NK-92 (cell line): ENCODE data around the gene EPB41.

Experiments used
- DNase-seq: peaks from one replicate; lab custom pipeline; 2025; ENCODE audit not compliant: unreplicated experiment; lab: John Stamatoyannopoulos, UW

EPB41 gene

DNA sequence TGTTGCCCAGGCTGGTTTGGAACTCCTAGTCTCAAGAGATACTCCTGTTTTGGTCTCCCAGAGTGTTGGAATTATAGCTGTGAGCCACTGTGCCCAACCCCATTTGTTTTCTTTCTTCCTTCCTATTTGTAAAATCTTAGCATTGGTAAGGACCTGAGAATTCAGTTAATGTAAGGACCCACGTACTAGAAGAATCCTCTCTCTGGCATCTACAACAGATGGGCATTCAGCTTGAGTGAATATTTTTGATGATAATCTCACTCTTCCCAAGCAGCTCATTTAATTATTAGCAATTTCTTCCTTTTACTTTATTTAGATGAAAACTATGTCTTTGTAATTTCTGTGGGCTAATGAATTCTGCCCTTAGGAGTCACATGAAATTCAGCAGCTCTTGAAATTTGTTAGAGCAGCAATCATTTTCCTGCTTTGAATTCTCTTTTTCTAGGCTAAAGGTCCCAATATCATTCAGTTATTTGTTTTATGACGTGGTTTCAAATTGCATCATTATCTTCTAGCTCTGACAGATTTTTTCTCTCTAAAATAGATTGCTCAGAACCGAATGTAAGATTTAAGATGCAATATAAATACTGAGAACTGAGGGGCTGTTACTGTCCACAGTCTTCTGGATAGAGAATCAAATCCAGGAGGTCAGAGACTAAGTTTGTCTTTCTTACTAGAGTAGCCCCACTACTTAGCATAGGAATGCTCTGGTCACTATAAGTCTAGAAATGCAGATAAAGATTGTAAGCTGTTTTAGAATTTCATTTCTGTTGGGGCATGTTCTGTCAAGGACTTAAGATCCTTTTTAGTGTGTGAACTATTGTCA is 59.4 kb downstream of the EPB41 start:
- no peak for DNase-seq

DNA sequence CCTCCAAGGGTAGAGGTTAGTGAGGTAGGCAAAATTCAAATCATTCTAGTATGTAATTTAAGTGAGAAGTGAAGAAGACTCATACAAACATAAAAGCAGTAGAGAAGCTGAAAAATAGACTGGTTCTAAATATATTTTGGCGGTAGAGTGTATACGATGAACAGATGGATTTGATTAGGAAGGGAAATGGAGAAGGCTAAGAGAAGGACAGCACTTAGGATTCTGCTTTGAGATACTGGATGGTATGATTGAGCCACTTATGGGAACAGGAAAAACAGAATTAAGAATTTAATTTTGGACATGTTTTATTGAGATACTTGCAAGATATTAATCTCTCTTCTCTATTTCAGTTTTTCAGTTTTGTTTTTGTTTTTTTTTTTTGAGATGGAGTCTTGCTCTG is 60.1 kb downstream of the EPB41 start:
- DNase-seq = no peak

DNA sequence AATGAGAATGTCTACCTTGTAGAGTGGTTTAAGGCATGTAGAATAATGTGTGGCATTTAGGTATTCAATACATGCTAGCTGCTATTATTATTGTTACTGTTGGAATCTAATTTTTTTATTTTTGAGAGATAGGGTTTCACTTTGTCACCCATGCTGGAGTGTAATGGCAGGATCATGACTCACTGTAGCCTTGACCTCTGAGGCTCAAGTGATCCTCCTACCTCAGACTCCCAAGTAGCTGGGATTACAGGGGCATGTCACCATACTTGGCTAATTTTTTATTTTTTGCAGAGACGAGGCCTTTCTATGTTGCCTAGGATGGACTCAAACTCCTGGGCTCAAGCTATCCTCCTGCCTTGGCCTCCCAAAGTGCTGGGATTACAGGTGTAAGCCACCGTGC is 61.9 kb downstream of the EPB41 start:
- no peak for DNase-seq

DNA sequence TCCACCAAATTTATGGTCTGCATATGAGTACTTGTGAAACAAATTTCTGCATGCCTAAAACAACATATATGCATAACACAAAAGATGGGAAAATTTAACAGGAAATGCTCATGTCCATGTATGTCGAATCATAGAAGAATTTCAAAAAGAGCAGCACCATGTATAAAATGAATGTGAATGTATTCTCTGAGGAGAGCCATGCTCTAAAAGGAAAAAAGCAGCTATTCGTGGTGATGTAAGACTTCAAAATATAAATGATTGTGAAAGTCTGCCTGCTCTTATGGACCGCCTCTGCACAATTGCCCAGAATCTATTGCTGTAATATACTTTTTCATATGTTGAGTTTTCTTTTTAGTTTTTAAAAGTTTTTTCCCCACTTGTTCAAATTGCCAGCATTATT is 66.8 kb downstream of the EPB41 start:
- DNase-seq = no peak

DNA sequence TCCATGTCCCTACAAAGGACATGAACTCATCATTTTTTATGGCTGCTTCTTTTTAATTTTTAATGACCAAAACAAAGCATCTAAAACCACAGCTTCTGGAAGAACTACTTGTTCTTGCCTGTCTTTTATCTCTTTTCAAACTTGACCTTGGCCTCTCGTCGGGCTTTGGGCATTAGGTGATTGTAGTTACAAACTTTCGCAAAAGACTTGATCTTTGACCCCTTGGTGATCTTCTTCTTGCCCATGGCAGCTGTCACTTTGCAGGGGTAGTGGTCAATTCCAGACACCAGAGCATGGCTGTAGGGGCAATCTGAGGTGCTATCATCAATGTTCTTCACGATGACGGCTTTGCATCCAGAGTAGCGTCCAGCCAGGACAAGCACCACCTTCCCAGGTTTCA is 67.8 kb downstream of the EPB41 start:
- no peak for DNase-seq

DNA sequence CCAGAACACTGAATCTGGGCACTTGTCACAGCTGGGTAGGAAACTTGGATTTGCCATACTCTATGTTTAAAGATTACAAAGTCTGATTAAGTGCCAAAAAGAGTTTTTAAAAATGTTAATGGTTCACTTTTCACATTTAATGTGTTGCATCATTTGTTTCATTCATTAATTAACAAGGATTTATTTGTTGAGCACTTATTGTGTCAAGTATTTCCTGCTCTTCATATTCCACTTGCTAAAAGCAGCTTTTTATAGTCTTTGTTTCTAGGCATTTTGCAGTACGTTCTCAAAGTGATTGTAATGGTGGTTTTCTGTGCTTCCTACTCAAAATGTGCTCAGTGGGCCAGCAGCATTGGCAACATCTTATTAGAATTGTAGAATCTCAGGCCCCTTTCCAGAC is 68.7 kb downstream of the EPB41 start:
- no peak for DNase-seq

DNA sequence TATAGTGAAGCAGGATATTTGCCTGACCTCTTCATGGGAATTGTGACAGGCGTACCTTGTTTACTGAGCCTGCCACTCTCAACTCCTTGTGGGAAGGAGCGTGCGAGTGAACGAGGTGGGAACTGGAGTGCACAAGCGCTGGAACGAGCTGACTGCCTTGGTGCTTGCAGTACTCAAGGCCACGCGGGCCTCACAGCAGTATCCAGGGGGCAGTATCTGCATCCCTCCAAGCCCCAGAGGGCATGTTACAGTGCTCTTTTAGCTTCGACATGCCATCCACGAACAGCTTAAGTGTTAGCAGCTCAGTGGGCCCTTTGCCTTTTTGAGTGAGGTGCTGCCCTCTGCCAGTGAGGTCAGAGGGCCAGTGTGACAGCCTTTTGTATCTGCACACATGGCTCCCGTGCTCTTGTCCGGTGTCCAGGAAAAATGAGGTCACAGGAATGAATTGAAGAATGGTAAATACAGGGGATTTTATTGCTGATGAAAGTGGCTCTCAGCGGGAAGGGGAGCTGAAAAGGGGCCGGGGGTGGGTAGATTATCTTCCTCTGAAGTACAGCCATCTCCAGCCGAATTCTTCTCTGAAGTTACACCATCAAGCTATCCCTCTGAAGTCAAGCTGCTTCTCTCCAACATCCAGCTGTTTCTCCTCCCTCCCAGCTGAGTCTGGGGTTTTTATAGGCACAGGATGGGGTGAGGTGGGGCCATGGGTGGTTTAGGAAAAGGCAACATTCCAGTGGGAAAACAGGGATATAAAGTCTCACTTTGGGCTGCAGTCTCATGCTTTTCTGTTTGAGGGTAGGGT is 69.3 kb downstream of the EPB41 start:
- no peak for DNase-seq

DNA sequence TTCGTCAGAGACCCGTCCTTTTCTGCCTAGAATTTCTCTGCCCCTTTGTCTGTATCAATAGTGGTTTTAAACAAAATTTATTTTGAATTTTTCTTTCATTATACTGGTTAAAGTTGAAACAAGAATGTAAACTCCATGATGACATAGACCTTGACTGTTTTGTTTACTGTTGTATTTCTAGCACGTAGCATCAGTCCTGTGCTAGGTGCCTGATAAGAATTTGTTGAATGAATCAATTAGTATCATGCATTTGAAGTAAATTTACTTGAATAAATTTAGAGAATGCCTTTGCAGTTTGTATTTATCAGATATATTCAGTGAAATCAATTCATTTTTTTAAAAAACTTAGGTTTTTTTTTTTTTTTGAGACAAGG is 69.9 kb downstream of the EPB41 start:
- DNase-seq = no peak

DNA sequence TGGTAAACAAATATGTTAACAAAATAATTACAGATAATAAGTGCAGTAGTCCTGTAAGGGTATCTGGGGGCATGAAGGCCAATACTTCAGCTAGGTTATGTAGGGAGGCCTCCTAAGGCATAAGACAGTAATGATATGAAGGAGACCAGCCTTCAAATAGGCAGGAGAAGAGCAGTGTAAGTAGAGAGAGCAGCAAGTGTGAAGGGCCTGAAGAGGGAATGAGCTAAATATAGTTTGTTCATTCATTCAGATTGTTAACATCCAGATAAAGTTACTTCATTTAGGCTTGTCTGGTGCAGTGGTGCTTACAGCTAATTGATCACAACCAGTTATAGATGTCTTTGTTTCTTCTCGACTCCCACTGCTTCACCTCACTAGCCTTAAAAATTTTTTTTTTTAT is 71.1 kb downstream of the EPB41 start:
- no peak for DNase-seq

DNA sequence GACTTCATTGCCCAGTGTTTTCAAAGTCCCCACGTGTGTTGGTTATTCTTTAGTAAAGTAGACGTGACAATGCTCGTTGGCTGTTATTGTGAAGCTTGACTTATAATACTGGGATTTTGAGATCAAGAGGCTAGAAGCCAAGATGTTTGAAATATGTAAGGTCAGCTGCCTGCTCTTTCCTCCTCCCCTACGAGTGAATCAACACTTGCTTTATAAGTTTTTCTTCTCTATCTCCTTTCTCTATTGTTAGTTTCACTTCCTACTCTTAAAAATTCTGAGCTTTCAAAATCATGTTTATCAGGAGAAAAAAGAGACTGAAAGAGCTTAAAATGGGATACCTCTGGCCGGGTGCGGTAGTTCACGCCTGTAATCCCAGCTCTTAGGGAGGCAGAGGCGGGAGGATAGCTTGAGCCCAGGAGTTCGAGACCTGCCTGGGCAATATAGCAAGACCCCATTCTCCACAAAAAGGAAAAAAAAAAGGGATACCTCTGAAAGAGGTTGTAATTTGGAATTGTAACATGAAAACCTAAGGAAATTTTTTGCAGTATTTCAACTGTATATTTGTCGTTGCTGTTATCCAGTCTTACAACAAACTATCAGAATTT is 72.0 kb downstream of the EPB41 start:
- no peak for DNase-seq

DNA sequence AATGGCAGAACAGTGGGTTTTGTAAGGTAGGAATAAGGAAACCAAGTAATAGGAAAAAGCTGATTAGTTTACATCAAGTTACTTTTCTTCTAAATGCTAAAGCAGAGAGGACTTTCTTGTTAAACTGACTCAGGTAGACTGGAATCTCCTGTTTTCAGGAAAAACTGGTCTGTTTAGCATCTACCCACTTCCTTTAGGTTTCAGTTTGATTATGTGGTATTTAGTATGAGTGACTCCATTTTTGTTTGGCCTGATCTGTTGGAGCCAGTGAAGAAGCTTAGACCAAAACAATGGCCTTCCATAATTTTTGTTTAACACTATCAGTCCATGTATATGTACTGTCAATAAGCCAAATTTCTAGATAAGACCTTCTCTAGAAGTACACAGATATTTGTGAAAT is 88.4 kb downstream of the EPB41 start:
- DNase-seq = no peak

DNA sequence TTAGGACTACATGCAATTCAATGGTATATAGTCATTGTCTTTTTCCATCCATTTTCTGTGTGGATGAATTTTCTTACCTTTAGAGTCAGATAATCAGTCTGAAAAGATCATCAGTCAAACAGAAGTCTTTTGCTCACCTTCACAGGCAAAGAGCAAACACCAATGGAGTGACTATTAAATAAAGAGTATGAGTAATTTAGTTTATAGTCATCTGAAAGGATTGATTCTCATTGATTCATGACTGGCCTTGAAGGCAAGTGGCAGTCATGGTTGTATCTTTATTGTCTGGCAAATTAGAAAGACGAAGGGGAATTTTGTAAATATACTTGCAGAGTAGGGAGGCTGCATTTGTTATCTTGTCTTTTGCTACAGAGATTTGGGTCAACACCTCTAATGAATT is 89.9 kb downstream of the EPB41 start:
- DNase-seq = no peak

DNA sequence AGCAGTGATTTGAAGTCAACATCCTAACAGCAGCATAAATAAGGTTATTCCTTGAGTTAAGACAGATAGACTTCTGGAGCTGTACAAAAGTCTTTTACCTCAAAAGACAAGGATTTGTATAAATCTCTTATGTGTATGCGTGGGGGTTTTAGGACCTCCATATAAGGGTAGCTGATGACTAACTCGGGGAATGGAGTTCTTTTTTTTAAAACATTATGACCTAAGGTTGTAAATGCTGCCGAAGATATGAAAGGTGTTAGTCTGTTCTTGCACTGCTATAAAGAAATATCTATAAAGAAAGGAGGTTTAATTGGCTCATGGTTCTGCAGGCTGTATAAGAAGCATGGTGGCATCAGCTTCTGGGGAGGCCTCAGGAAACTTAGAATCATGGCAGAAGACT is 90.4 kb downstream of the EPB41 start:
- DNase-seq = no peak

DNA sequence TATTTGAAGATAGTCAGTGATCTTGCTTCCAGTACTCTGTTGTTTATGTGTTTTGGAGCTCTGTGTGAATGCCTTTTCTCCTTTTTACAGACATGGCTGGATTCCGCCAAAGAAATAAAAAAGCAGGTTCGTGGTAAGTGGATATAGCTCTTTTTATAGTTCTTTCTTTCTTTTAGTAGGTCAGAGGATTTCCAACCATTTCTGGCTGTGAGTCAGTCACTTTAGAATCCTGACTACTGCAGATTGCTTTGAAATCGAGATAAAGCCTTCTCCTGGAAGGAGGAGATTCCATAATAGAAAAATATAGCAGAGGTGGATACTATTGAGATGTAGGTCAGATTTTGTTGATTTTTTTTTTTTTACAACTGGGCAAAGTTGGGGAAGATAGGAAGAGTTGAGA is 97.4 kb downstream of the EPB41 start:
- DNase-seq = no peak

DNA sequence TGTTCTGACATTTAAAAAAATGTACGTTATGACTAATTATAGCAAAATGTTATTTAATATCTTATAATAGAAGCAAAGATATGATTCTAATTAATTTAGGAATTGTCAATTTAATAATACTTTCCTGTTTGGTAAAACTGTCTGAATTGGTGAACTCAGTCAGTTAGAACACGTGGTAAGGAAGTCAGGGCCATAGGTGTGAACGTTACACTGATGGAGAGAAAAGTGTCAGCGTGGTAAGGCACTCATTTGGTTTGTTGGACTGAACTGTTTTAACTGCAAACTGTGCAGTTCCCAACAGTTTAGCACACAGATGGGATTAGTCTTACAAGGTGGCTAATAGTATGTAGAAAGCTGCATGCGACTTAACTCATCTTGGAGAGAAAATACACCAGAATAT is 102.9 kb downstream of the EPB41 start:
- DNase-seq = no peak

DNA sequence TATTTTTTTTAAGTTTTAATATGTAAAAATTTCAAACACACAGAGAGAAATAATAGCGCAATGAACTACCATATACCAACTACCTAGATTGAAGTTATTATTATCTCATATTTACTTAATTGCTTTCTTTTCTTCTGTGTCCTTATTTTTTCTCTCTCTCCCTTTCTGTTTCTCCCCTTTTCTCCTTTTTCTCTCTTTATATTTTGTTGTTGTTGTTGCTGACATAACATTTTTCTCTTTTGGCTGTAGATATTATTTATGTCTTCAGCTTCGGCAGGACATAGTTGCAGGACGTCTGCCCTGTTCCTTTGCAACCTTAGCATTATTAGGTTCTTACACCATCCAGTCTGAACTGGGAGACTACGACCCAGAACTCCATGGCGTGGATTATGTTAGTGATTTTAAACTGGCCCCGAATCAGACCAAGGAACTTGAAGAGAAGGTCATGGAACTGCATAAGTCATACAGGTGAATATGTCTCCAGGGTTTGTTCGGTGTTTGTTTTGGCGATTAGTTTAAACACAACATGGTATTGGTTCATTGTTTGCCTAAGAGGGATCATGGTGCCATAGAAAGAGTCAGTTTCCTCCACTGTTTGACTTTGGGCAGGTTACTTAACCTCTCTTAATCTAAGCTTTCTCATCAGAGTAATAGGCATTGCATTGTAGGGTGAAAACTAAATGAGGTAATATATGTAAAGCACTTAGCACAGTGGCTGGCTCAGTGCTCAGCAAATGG is 103.8 kb downstream of the EPB41 start:
- DNase-seq = no peak

DNA sequence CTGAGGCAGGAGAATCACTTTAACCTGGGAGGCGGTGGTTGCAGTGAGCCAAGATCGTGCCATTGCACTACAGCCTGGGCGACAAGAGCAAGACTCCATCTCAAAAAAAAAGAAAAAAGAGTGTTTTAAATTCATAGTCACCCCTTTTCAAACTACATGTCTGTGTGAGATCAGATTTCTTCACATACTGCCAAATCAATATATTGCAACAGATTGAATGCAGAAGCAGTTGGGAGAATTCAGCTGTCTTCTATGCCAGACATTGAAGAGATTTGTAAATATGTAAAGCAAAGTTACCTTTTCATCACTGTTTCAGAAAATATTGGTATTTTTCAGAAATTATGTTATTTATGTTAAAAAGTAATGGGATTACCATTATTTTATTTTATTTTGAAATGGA is 108.3 kb downstream of the EPB41 start:
- DNase-seq = no peak

DNA sequence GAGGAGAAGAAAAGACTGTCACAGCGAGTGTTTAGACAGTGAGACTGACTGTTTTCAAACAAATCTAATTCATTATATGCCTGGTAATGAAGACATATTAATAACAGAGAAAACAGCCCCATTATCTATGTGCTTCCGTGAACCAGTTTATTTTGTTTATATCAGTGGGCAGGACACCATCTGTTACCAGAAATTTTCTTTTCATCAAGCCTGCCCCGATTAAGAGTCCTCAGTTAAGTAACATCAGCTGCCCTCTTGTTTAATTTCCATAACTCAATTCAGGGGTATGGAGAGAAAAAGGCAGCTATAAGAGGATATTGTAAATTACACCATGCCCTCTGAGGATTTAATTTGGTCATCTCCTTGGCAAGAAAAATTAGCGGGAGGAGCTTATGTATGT is 115.3 kb downstream of the EPB41 start:
- no peak for DNase-seq

DNA sequence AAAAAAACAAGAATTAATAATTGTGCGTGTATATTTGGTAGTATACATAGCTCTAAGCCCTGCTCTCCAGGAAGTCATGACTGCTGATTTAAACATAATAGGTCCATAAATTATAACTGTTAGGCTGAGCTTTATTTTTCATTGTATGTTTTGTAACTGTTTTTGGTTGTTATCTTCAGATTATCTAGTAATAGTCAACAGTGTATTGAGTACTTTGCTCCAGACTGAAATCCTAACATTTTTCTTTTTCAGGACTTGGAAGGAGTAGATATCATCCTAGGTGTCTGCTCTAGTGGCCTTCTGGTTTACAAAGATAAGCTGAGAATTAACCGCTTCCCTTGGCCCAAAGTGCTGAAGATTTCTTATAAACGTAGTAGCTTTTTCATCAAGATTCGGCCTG is 118.5 kb downstream of the EPB41 start:
- DNase-seq = no peak

DNA sequence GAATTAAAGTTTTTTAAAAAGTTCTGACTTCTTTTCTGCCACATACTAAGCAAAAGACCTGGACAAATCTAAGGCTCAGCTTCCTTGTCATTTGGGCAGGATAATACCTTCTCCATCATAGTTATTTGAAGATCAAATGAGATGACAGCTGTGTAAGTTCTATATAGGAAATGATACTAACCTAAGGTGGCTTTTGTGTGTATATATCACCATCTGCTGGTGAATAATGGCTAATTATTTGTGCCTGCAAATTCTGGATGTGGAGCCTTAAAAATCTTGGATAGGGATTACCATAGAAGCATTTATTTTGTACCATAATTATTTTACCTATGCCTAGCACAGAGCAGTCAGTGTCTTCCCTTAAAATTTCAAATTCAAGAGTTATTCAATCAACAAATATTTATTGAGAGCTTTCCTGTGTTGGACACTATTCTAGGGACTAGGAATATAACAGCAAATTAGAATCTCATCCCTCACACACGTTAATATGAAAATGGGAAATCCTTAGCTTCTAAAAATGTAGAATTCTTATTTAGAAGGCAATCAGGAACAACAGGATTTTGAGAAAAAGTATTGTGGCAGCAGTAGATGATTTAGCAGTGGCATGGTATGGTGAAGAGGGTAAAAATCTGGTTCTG is 119.6 kb downstream of the EPB41 start:
- DNase-seq = no peak
